ENCODE results near the gene CD3E. TPM values are rescaled to one million over a fixed set of nuclear protein-coding genes. Genes with fewer than 3 reads are reported as not detected.
A peak's percentile ranks its signal among the peaks of the same experiment; 100 is the strongest.

Gene CD3E
- total and polyA plus RNA-seq, 4 donors, result 0.33 to 2.3 (median 1.8) TPM

DNA sequence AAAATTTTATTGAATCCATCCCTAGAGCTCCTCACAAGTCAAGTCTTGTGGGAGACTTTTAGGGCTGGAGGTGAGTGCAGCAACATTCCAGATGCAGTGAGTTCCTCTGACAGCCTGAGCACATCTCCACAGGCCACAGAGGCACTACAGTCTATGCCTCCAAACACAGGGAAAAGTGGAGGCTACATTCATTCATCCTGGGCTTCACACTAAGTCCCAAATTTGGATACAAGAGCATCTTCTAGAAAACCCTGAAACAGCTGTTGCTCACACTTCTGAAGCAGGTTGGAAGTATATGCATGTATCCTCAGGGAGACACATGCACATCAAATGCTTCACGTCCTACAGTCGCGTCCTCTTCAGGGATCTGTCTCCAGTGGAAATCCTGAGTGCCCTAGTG lies 36.7 kb downstream of the CD3E start:
- TF ChIP-seq FOXA1 (IDR thresholded peaks at IDR 0.05) (no peak), TAF1 (conservative IDR thresholded peaks at IDR 0.05) (no peak), FOXA2 (IDR thresholded peaks at IDR 0.05) (no peak), EGR1 (IDR thresholded peaks at IDR 0.05; ENCODE audit: low read depth in 2 of 2) (no peak), HNF4G (IDR thresholded peaks at IDR 0.05) (no peak), GABPA (IDR thresholded peaks at IDR 0.05 in 1 of 2, conservative IDR thresholded peaks at IDR 0.05 in 1 of 2) (no peak), YY1 (IDR thresholded peaks at IDR 0.05) (no peak), RXRA (IDR thresholded peaks at IDR 0.05) (no peak)
- TF ChIP-seq, protein P1, sequence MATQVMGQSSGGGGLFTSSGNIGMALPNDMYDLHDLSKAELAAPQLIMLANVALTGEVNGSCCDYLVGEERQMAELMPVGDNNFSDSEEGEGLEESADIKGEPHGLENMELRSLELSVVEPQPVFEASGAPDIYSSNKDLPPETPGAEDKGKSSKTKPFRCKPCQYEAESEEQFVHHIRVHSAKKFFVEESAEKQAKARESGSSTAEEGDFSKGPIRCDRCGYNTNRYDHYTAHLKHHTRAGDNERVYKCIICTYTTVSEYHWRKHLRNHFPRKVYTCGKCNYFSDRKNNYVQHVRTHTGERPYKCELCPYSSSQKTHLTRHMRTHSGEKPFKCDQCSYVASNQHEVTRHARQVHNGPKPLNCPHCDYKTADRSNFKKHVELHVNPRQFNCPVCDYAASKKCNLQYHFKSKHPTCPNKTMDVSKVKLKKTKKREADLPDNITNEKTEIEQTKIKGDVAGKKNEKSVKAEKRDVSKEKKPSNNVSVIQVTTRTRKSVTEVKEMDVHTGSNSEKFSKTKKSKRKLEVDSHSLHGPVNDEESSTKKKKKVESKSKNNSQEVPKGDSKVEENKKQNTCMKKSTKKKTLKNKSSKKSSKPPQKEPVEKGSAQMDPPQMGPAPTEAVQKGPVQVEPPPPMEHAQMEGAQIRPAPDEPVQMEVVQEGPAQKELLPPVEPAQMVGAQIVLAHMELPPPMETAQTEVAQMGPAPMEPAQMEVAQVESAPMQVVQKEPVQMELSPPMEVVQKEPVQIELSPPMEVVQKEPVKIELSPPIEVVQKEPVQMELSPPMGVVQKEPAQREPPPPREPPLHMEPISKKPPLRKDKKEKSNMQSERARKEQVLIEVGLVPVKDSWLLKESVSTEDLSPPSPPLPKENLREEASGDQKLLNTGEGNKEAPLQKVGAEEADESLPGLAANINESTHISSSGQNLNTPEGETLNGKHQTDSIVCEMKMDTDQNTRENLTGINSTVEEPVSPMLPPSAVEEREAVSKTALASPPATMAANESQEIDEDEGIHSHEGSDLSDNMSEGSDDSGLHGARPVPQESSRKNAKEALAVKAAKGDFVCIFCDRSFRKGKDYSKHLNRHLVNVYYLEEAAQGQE (IDR thresholded peaks at IDR 0.05), result no peak
- TF ChIP-seq, protein P2, sequence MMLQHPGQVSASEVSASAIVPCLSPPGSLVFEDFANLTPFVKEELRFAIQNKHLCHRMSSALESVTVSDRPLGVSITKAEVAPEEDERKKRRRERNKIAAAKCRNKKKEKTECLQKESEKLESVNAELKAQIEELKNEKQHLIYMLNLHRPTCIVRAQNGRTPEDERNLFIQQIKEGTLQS (IDR thresholded peaks at IDR 0.05), result no peak
- TF ChIP-seq, protein P3, sequence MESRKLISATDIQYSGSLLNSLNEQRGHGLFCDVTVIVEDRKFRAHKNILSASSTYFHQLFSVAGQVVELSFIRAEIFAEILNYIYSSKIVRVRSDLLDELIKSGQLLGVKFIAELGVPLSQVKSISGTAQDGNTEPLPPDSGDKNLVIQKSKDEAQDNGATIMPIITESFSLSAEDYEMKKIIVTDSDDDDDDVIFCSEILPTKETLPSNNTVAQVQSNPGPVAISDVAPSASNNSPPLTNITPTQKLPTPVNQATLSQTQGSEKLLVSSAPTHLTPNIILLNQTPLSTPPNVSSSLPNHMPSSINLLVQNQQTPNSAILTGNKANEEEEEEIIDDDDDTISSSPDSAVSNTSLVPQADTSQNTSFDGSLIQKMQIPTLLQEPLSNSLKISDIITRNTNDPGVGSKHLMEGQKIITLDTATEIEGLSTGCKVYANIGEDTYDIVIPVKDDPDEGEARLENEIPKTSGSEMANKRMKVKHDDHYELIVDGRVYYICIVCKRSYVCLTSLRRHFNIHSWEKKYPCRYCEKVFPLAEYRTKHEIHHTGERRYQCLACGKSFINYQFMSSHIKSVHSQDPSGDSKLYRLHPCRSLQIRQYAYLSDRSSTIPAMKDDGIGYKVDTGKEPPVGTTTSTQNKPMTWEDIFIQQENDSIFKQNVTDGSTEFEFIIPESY (IDR thresholded peaks at IDR 0.05), result no peak
- Histone ChIP-seq H3K9ac (ENCODE audit: low read depth in 1 of 2, low read length in 2 of 2) (no peak overlapping the region), H3K4me1 (ENCODE audit: control insufficient read depth in 4 of 4, insufficient read depth in 4 of 4, low read length in 3 of 4) (no peaks in the 10 kb centered on the region), H3K27ac (ENCODE audit: low read depth in 1 of 2, low read length in 2 of 2) (no peak overlapping the region), H3K36me3 (ENCODE audit: control insufficient read depth in 4 of 4, insufficient read depth in 3 of 4, low read depth in 1 of 4, low read length in 3 of 4) (no peaks in the 10 kb centered on the region), H3K9me3 (ENCODE audit: control insufficient read depth in 4 of 4, low read length in 3 of 4) (no peaks in the 10 kb centered on the region), H3K4me3 (ENCODE audit: low read depth in 1 of 3, low read length in 3 of 3) (no peak overlapping the region), H3K27me3 (ENCODE audit: control insufficient read depth in 4 of 4, insufficient read depth in 4 of 4, low read length in 3 of 4) (no peaks in the 10 kb centered on the region)
- DNase-seq (ENCODE audit: low spot score), result no peak
- WGBS, result 91% methylated on average over 3 of the region's 3 CpGs

DNA sequence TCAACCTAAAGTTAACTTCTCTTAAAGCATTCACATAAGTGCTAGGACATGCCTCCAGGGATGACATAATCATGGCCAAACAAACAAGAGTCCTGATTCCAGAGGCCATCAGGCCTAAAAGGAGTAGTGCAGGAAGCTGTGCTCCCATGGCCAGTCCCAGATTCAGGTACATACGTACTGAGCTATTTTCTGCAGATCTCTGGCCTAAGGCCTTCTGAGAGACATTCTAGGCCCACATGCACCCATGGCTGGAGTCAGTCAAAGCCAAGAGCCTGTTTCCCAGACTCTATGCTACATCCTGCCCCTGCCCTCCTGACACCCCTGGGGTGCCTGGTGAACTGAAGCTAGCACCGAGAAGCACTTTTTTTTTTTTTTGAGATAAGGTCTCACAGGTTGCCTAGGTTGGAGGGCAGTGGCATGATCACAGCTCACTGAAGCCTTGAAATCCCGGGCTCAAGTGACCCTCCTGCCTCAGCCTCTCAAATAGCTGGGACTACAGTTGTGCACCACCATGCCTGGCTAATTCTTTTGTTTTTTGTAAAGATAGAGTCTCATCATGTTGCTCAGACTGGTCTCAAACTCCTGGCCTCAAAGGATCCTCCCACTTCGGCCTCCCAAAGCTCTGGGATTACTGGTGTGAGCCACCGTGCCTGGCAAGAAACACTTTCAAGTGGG lies 37.4 kb downstream of the CD3E start:
- Histone ChIP-seq H3K4me3 (ENCODE audit: low read depth in 1 of 3, low read length in 3 of 3) (no peak overlapping the region), H3K27ac (ENCODE audit: low read depth in 1 of 2, low read length in 2 of 2) (no peak overlapping the region), H3K9ac (ENCODE audit: low read depth in 1 of 2, low read length in 2 of 2) (peak overlapping the region in 1 of 2 donors; percentile 28), H3K36me3 (ENCODE audit: control insufficient read depth in 4 of 4, insufficient read depth in 3 of 4, low read depth in 1 of 4, low read length in 3 of 4) (no peaks in the 10 kb centered on the region), H3K9me3 (ENCODE audit: control insufficient read depth in 4 of 4, low read length in 3 of 4) (no peaks in the 10 kb centered on the region), H3K4me1 (ENCODE audit: control insufficient read depth in 4 of 4, insufficient read depth in 4 of 4, low read length in 3 of 4) (no peaks in the 10 kb centered on the region), H3K27me3 (ENCODE audit: control insufficient read depth in 4 of 4, insufficient read depth in 4 of 4, low read length in 3 of 4) (no peaks in the 10 kb centered on the region)
- TF ChIP-seq, protein P4, sequence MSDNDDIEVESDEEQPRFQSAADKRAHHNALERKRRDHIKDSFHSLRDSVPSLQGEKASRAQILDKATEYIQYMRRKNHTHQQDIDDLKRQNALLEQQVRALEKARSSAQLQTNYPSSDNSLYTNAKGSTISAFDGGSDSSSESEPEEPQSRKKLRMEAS (IDR thresholded peaks at IDR 0.05), result no peak
- TF ChIP-seq, protein P2 (IDR thresholded peaks at IDR 0.05), result no peak
- no peak for TF ChIP-seq SP1 (IDR thresholded peaks at IDR 0.05)
- TF ChIP-seq, protein P5, sequence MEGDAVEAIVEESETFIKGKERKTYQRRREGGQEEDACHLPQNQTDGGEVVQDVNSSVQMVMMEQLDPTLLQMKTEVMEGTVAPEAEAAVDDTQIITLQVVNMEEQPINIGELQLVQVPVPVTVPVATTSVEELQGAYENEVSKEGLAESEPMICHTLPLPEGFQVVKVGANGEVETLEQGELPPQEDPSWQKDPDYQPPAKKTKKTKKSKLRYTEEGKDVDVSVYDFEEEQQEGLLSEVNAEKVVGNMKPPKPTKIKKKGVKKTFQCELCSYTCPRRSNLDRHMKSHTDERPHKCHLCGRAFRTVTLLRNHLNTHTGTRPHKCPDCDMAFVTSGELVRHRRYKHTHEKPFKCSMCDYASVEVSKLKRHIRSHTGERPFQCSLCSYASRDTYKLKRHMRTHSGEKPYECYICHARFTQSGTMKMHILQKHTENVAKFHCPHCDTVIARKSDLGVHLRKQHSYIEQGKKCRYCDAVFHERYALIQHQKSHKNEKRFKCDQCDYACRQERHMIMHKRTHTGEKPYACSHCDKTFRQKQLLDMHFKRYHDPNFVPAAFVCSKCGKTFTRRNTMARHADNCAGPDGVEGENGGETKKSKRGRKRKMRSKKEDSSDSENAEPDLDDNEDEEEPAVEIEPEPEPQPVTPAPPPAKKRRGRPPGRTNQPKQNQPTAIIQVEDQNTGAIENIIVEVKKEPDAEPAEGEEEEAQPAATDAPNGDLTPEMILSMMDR (IDR thresholded peaks at IDR 0.05; ENCODE audit: low read depth, low read length, missing input control), result no peak
- no peak for TF ChIP-seq HNF4G (IDR thresholded peaks at IDR 0.05)
- no peak for TF ChIP-seq TAF1 (conservative IDR thresholded peaks at IDR 0.05)
- TF ChIP-seq RAD21 (IDR thresholded peaks at IDR 0.05), result no peak
- no peak for TF ChIP-seq JUND (IDR thresholded peaks at IDR 0.05)
- WGBS, result 91% methylated on average over 5 of the region's 5 CpGs
- no peak for DNase-seq (ENCODE audit: low spot score)

All from liver (tissue), 9 donors.